Upper lobe of left lung (tissue), 4 donors: Measurements from ENCODE around the gene TBC1D24.

Experiments used
- CTCF ChIP-seq, 6 experiments: fragments of 450-650 bp in 4 of 6; fragments of 200-600 bp in 2 of 6; sonication (generic) in 2 of 6; IDR thresholded peaks; one replicate each; pipeline ENCODE4 v1.5.1; 2016 to 2019; ENCODE audit warnings: antibody characterized with exemption in 6 of 6
- POLR2A ChIP-seq, 4 donors: fragments of 450-650 bp; IDR thresholded peaks; one replicate each; pipeline ENCODE4 v1.5.1; 2016 to 2017; ENCODE audit warnings: antibody characterized with exemption in 4 of 4, mild to moderate bottlenecking in 2 of 4

DNA sequence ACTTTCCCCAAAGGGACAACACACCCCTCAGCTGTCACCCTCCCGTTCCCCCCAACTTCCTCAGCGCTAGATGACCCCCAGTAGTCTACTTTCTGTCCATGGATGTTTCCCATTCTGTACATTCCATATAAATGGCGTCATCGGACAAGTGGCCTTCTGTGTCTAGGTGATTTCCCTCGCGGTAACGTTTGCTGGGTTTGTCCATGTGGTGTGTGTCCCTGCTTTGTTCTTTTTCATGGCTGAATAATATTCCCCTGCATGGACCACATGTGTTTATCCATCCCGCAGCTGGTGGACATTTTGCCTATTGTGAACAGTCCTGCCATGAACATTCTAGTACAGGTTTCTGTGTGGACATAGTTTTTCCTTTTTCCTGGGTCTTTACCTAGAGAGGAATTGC lies 22.3 kb upstream of the TBC1D24 start:
- no peak for TF ChIP-seq CTCF (IDR thresholded peaks at IDR 0.05)
- no peak for TF ChIP-seq POLR2A (IDR thresholded peaks at IDR 0.05)
